ENCODE results near the gene MAP3K20. TPM values are rescaled to one million over a fixed set of nuclear protein-coding genes. Genes with fewer than 3 reads are reported as not detected.
"Not testable (repeated sequence)": the region's sequence is repeated elsewhere in the genome, so short reads cannot be mapped to it uniquely, and the experiment has no call there.

Gene MAP3K20
- total and polyA plus RNA-seq, 7 experiments from 2014 or later, result 0.18 to 17.0 (median 1.5) TPM; not detected in 1

GRCh38 chr2:173030561-173031490 is 44.8 kb upstream of the MAP3K20 start:
- Mint-ChIP-seq H3K4me3 (no peak overlapping the region), H3K4me1 (peaks cover 0 to 7% (median 3%) of the 10 kb centered on the region in 7 donors), H3K9me3 (peaks cover 0 to 3% (median 0%) of the 10 kb centered on the region in 11 donors), H3K27ac (no peak overlapping the region), H3K36me3 (peaks cover 0 to 3% (median 0%) of the 10 kb centered on the region in 5 donors), H3K27me3 (peaks cover 6 to 15% (median 9%) of the 10 kb centered on the region in 5 donors)
- POLR2A ChIA-PET, result no interaction called here
- H3K27ac ChIP-seq (ENCODE audit: low read depth, low read length), result no peak overlapping the region
- intact Hi-C loops (cut with micrococcal nuclease), result no loop called here
- CTCF ChIA-PET, result interaction anchor here (0.6 kb wide), 1 partner anchor 13 kb away, joined by 3 read pairs; no protein-coding TSS in a partner anchor
- no peak overlapping the region for H3K4me3 ChIP-seq (ENCODE audit: low read length)
- no peaks in the 10 kb centered on the region for H3K27me3 ChIP-seq (ENCODE audit: control insufficient read depth in 2 of 2, insufficient read depth in 2 of 2, low read length in 2 of 2)
- no peaks in the 10 kb centered on the region for H3K4me1 ChIP-seq (ENCODE audit: control insufficient read depth in 2 of 2, insufficient read depth in 2 of 2, low read length in 2 of 2)
- no peaks in the 10 kb centered on the region for H3K36me3 ChIP-seq (ENCODE audit: control insufficient read depth in 2 of 3, insufficient read depth in 3 of 3, low read length in 3 of 3)
- ATAC-seq (no peak), DNase-seq (no peak)
- no peaks in the 10 kb centered on the region for H3K9me3 ChIP-seq (ENCODE audit: control insufficient read depth in 2 of 3, low read length in 3 of 3)

DNA sequence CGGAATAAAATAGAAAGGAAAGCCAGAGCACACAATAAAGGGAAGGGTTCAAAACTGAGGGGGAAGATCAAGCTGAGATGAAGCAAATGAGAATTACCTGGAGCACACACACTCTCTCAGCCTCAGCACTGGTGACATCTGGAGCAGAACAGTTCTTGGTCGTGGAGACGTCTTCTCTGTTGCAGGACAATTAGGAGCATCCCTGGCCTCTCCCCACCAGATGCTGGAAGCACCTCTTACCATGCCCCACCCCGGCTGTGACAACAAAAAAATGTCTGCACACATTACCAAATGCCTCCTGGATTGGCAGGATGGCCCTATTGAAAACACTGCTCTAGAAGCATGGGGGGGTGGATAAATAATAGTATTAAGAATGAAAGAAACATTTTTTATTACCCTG is 43.6 kb upstream of the MAP3K20 start:
- ChIA-PET POLR2A (no interaction called here), CTCF (no interaction called here)
- Histone ChIP-seq H3K9me3 (ENCODE audit: control insufficient read depth in 2 of 3, low read length in 3 of 3) (no peaks in the 10 kb centered on the region), H3K4me3 (ENCODE audit: low read length) (no peak overlapping the region), H3K27me3 (ENCODE audit: control insufficient read depth in 2 of 2, insufficient read depth in 2 of 2, low read length in 2 of 2) (no peaks in the 10 kb centered on the region), H3K4me1 (ENCODE audit: control insufficient read depth in 2 of 2, insufficient read depth in 2 of 2, low read length in 2 of 2) (no peaks in the 10 kb centered on the region), H3K27ac (ENCODE audit: low read depth, low read length) (no peak overlapping the region), H3K36me3 (ENCODE audit: control insufficient read depth in 2 of 3, insufficient read depth in 3 of 3, low read length in 3 of 3) (no peaks in the 10 kb centered on the region)
- no peak for ATAC-seq
- DNase-seq, result no peak
- Mint-ChIP-seq H3K27me3 (peaks cover 6 to 15% (median 9%) of the 10 kb centered on the region in 5 donors), H3K4me3 (no peak overlapping the region), H3K9me3 (peaks cover 0 to 3% (median 0%) of the 10 kb centered on the region in 11 donors), H3K36me3 (peaks cover 0 to 3% (median 0%) of the 10 kb centered on the region in 5 donors), H3K27ac (no peak overlapping the region), H3K4me1 (peaks cover 0 to 7% (median 3%) of the 10 kb centered on the region in 7 donors)
- intact Hi-C loops (cut with micrococcal nuclease), result no loop called here

DNA sequence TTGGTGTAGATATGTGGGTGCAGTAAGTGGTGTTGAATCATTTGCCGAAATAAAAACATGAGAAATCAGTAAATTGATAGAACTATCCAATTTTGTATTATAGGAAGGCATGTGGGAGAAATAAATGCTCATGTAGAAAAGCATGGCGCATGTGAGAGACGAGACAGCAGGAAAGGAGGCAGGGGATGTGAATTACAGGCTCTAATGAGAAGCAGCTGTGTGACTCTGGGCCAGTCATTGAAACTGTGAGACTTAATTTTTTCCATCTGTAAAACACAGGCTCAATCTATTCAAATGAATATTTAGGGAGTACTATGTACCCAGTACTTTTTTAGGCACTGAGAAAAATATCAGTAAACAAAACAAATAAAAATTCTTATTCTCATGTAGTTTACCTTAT is 42.6 kb upstream of the MAP3K20 start:
- Histone ChIP-seq H3K4me3 (ENCODE audit: low read length) (no peak overlapping the region), H3K27me3 (ENCODE audit: control insufficient read depth in 2 of 2, insufficient read depth in 2 of 2, low read length in 2 of 2) (no peaks in the 10 kb centered on the region), H3K36me3 (ENCODE audit: control insufficient read depth in 2 of 3, insufficient read depth in 3 of 3, low read length in 3 of 3) (no peaks in the 10 kb centered on the region), H3K9me3 (ENCODE audit: control insufficient read depth in 2 of 3, low read length in 3 of 3) (no peaks in the 10 kb centered on the region), H3K27ac (ENCODE audit: low read depth, low read length) (no peak overlapping the region), H3K4me1 (ENCODE audit: control insufficient read depth in 2 of 2, insufficient read depth in 2 of 2, low read length in 2 of 2) (no peaks in the 10 kb centered on the region)
- ChIA-PET CTCF (no interaction called here), POLR2A (no interaction called here)
- Mint-ChIP-seq H3K27ac (no peak overlapping the region), H3K27me3 (peaks cover 0 to 12% (median 4%) of the 10 kb centered on the region in 5 donors), H3K4me3 (no peak overlapping the region), H3K4me1 (no peaks in the 10 kb centered on the region), H3K36me3 (peaks cover 0 to 3% (median 0%) of the 10 kb centered on the region in 5 donors), H3K9me3 (peaks cover 0 to 3% (median 0%) of the 10 kb centered on the region in 11 donors)
- no peak for DNase-seq
- ATAC-seq, result no peak
- intact Hi-C loops (cut with micrococcal nuclease), result no loop called here

GRCh38 chr2:173034143-173034542 is 41.5 kb upstream of the MAP3K20 start:
- H3K4me1 Mint-ChIP-seq, result no peaks in the 10 kb centered on the region
- H3K36me3 Mint-ChIP-seq, result peaks cover 0 to 3% (median 0%) of the 10 kb centered on the region in 5 donors
- intact Hi-C loops (cut with micrococcal nuclease), result no loop called here
- Histone ChIP-seq H3K36me3 (ENCODE audit: control insufficient read depth in 2 of 3, insufficient read depth in 3 of 3, low read length in 3 of 3) (no peaks in the 10 kb centered on the region), H3K4me3 (ENCODE audit: low read length) (no peak overlapping the region), H3K27me3 (ENCODE audit: control insufficient read depth in 2 of 2, insufficient read depth in 2 of 2, low read length in 2 of 2) (no peaks in the 10 kb centered on the region), H3K9me3 (ENCODE audit: control insufficient read depth in 2 of 3, low read length in 3 of 3) (no peaks in the 10 kb centered on the region), H3K27ac (ENCODE audit: low read depth, low read length) (no peak overlapping the region), H3K4me1 (ENCODE audit: control insufficient read depth in 2 of 2, insufficient read depth in 2 of 2, low read length in 2 of 2) (no peaks in the 10 kb centered on the region)
- no peak overlapping the region for H3K4me3 Mint-ChIP-seq
- peaks cover 0 to 12% (median 4%) of the 10 kb centered on the region in 5 donors for H3K27me3 Mint-ChIP-seq
- H3K9me3 Mint-ChIP-seq, result peaks cover 0 to 3% (median 0%) of the 10 kb centered on the region in 11 donors
- CTCF ChIA-PET, result no interaction called here
- ATAC-seq (no peak), DNase-seq (no peak)
- POLR2A ChIA-PET, result no interaction called here
- peak overlapping the region in 2 of 9 donors; percentile 2 to 14 for H3K27ac Mint-ChIP-seq

- Histone ChIP-seq H3K27me3 (ENCODE audit: control insufficient read depth in 2 of 2, insufficient read depth in 2 of 2, low read length in 2 of 2) (no peaks in the 10 kb centered on the region), H3K27ac (ENCODE audit: low read depth, low read length) (no peak overlapping the region), H3K36me3 (ENCODE audit: control insufficient read depth in 2 of 3, insufficient read depth in 3 of 3, low read length in 3 of 3) (no peaks in the 10 kb centered on the region), H3K9me3 (ENCODE audit: control insufficient read depth in 2 of 3, low read length in 3 of 3) (no peaks in the 10 kb centered on the region), H3K4me3 (ENCODE audit: low read length) (no peak overlapping the region), H3K4me1 (ENCODE audit: control insufficient read depth in 2 of 2, insufficient read depth in 2 of 2, low read length in 2 of 2) (no peaks in the 10 kb centered on the region)
- DNase-seq (no peak), ATAC-seq (no peak)
- intact Hi-C loops (cut with micrococcal nuclease), result no loop called here
- CTCF ChIA-PET, result no interaction called here
- H3K27me3 Mint-ChIP-seq, result peaks cover 0 to 4% (median 0%) of the 10 kb centered on the region in 5 donors
- peaks cover 0 to 3% (median 0%) of the 10 kb centered on the region in 5 donors for H3K36me3 Mint-ChIP-seq
- H3K4me3 Mint-ChIP-seq, result no peak overlapping the region
- peaks cover 0 to 3% (median 0%) of the 10 kb centered on the region in 11 donors for H3K9me3 Mint-ChIP-seq
- POLR2A ChIA-PET, result no interaction called here
- H3K27ac Mint-ChIP-seq, result no peak overlapping the region
- no peaks in the 10 kb centered on the region for H3K4me1 Mint-ChIP-seq
Measured at GRCh38 chr2:173037245-173038120, 38.2 kb upstream of the MAP3K20 start.

DNA sequence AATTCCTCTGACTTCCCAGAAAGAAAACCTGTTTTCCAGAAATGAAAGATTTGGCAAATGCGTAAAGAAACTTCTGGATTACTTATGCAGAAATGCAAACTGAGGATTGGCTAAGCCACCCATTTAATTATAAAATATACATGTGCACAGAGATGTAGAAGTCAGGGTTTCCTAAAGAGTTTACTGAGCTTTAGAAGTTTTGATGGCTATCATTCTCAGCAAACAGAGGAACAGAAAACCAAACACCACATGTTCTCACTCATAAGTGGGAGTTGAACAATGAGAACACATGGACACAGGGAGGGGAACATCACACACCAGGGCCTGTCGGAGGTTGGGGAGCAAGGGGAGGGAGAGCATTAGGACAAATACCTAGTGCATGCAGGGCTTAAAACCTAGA is 37.4 kb upstream of the MAP3K20 start:
- H3K4me3 Mint-ChIP-seq; CTCF ChIA-PET; H3K9me3 Mint-ChIP-seq; POLR2A ChIA-PET; H3K4me1 ChIP-seq (ENCODE audit: control insufficient read depth in 2 of 2, insufficient read depth in 2 of 2, low read length in 2 of 2); intact Hi-C loops (cut with micrococcal nuclease); H3K9me3 ChIP-seq (ENCODE audit: control insufficient read depth in 2 of 3, low read length in 3 of 3); H3K27me3 ChIP-seq (ENCODE audit: control insufficient read depth in 2 of 2, insufficient read depth in 2 of 2, low read length in 2 of 2); DNase-seq; H3K27me3 Mint-ChIP-seq; H3K4me1 Mint-ChIP-seq; H3K27ac ChIP-seq (ENCODE audit: low read depth, low read length); H3K36me3 ChIP-seq (ENCODE audit: control insufficient read depth in 2 of 3, insufficient read depth in 3 of 3, low read length in 3 of 3); H3K27ac Mint-ChIP-seq; ATAC-seq; H3K4me3 ChIP-seq (ENCODE audit: low read length); H3K36me3 Mint-ChIP-seq: not testable (repeated sequence)
